RWPE1 (cell line): ENCODE data around the gene TTLL6.
"Not testable (repeated sequence)": the region's sequence is repeated elsewhere in the genome, so short reads cannot be mapped to it uniquely, and the experiment has no call there.

Experiments used
- CTCF ChIA-PET: fragments of 350-600 bp; sonication (Branson Sonifier 250); formaldehyde crosslinking; extraction: SDS; loops from one replicate; lab custom pipeline; 2021; lab: Yijun Ruan, JAX
- POLR2A ChIA-PET: fragments of 400-600 bp; formaldehyde crosslinking; extraction: SDS; loops from one replicate; lab custom pipeline; 2020; ENCODE audit warnings: antibody characterized with exemption; ENCODE audit not compliant: low non-redundant PET; lab: Yijun Ruan, JAX
- DNase-seq: peaks from one replicate; pipeline ENCODE4 v3.0.0; 2012; ENCODE audit warnings: low spot score
- H3K27ac ChIP-seq: fragments of 450-650 bp; 2 replicates; pipeline ENCODE4 v1.5.1; 2017
- CTCF ChIP-seq: fragments of 450-650 bp; conservative IDR thresholded peaks from 2 replicates; pipeline ENCODE4 v1.5.1; 2017; ENCODE audit warnings: low read depth, mild to moderate bottlenecking

Gene TTLL6

DNA sequence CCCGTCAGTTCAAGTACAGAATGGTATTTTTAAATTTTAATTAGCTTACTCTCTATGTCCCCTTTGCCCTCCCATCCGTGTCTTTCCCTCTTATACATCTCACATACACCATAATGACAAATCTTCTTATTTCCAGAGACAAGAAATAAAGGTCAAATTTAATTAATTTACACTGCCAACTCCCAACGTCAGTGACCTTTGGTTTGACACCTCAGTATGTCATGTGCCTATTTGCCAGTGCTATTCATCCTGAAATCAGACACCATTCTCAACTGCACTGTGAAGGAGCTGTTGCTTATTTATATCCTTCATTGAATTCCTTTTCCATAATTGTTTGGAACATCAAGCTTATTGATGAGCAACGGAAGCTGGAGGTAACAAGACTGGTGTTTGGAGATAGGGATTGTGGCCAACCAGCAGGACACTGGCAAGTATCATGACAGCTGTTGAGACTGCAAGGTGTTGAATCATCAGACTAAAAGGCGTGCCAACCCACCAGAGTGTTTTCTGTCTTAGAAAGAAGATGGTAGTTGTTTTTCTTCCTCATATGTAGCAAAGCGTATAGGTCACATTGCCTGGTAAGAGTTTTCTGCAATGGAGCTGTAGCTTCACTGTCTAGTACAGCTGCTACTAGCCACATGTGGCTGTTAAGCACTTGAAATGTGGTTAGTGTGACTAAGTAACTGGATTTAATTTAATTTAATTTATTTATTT lies 26.3 kb upstream of the TTLL6 start:
- ChIA-PET POLR2A (no interaction called here), CTCF (interaction anchor here (0.7 kb wide), 1 partner anchor 39 kb away, joined by 4 read pairs; no protein-coding TSS in a partner anchor)
- no peak overlapping the region for H3K27ac ChIP-seq
- no peak for DNase-seq
- no peak for TF ChIP-seq CTCF

DNA sequence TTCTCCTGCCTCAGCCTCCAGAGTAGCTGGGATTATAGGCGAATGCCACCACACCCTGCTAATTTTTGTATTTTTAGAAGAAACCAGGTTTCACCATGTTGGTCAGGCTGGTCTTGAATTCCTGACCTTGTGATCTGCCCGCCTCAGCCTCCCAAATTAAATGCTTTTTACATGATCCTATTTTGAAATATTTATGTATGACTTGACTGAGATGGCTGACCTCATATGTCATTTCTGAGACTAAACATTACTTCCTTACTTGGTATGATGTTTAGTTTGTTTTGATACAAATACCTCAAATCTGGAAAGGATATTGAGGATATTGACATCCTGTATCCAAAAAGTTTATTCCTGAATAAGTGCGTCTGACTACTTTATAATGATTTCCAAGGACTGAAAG lies 25.7 kb upstream of the TTLL6 start:
- no peak for DNase-seq
- H3K27ac ChIP-seq = peak overlapping the region; percentile 53
- TF ChIP-seq CTCF = no peak
- CTCF ChIA-PET = no interaction called here
- POLR2A ChIA-PET = no interaction called here

DNA sequence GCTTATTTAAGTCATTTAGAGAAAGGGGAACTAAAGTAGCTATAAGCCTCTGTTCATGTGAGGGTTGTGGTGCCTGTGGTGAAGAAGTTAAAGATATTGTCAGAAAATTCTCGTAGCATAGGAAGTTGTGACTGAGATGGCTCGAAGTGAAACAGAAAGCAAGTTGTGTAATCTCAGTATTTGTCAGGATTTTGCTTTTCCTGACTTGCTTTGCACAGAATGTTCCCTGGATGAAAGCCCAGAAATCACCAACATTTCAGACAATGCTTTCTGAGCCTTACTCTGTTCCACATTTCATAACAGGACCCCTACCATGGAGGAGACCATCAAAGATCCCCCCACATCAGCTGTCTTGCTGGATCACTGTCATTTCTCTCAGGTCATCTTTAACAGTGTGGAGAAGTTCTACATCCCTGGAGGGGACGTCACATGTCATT lies 24.4 kb upstream of the TTLL6 start:
- H3K27ac ChIP-seq = no peak overlapping the region
- no peak for TF ChIP-seq CTCF
- ChIA-PET POLR2A (no interaction called here), CTCF (interaction anchor here (1.2 kb wide), 1 partner anchor 116 kb away, joined by 5 read pairs; no protein-coding TSS in a partner anchor)
- no peak for DNase-seq

GRCh38 chr17:48840441-48840840 lies 23.4 kb upstream of the TTLL6 start:
- no peak for TF ChIP-seq CTCF
- DNase-seq = no peak
- ChIA-PET CTCF (interaction anchor here (0.6 kb wide), 1 partner anchor 41 kb away, joined by 3 read pairs; no protein-coding TSS in a partner anchor), POLR2A (no interaction called here)
- peak overlapping the region; percentile 69 for H3K27ac ChIP-seq

- POLR2A ChIA-PET, CTCF ChIA-PET, DNase-seq, H3K27ac ChIP-seq: not testable (repeated sequence)
These were observed 20.4 kb upstream of the TTLL6 start for GRCh38 chr17:48837458-48837857.

DNA sequence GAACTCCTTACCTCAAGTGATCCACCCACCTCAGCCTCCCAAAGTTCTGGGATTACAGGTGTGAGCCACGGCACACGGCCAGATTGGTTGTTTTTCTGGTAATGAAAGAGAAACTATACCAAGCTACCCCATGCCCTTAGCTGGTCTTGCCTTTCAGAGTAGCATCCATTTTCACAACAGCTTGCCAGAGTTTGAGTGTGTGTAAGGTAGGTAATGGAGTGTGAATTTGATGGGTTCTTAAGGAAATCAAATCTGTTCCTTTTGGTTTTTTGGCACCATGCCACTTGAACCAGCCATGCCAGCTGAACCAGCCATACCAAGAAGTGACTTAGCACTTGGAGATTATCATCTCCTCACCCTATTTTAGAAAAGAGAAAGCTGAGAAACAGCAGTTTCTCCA lies 18.9 kb upstream of the TTLL6 start:
- ChIA-PET CTCF (no interaction called here), POLR2A (no interaction called here)
- no peak for TF ChIP-seq CTCF
- DNase-seq = no peak
- H3K27ac ChIP-seq = no peak overlapping the region

DNA sequence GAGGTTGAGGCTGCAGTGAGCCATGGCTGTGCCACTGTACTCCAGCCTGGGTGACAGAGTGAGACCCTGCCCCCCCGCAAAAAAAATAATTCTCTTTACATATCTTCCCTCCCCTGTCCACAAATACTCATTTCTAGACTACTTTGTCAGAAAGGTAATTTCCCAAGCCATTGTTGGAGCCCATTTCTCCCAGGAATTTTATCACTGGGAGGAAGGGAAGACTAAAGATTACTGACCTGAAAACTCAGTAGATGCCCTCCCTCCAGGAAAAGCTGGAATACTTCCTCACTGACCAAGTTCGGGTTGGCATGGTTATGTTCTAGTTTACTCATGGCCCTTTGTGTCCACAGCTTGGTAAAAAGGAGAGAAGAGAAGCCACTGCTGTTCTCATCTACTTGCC lies 17.9 kb upstream of the TTLL6 start:
- TF ChIP-seq CTCF = no peak
- DNase-seq = no peak
- ChIA-PET POLR2A (no interaction called here), CTCF (interaction anchor here (0.6 to 1.2 kb wide), 2 partner anchors 44 to 335 kb away, joined by 3 to 5 read pairs; no protein-coding TSS in a partner anchor)
- no peak overlapping the region for H3K27ac ChIP-seq
